WTC11 (cell line): Measurements from ENCODE around the gene RPS3. TPM values are rescaled to one million over a fixed set of nuclear protein-coding genes. Genes with fewer than 3 reads are reported as not detected.

ENCODE experiments used
- ATAC-seq: fragments of 200-7000 bp; cut with Tn5 transposase; 2 replicates; pipeline ENCODE4 v1.10.0; 2021; ENCODE audit warnings: mild to moderate bottlenecking, moderate library complexity
- CTCF ChIA-PET: fragments of 300-600 bp; sonication (Branson Sonifier 250); formaldehyde crosslinking; loops from one replicate; lab custom pipeline; 2021; ENCODE audit warnings: antibody characterized with exemption; lab: Charles Lee
- POLR2A ChIA-PET: fragments of 350-600 bp; sonication (Branson Sonifier 250); formaldehyde crosslinking; loops from one replicate; lab custom pipeline; 2021; ENCODE audit warnings: antibody characterized with exemption; lab: Charles Lee
- DNase-seq: peaks from one replicate; pipeline ENCODE4 v3.0.0; 2021; ENCODE audit warnings: low spot score
- H3K27ac Mint-ChIP-seq: 2 replicates; pipeline ENCODE4 v1.8.0; 2021; ENCODE audit warnings: mixed read lengths
- H3K27me3 Mint-ChIP-seq: 2 replicates; pipeline ENCODE4 v1.8.0; 2021; ENCODE audit warnings: low read depth, mild to moderate bottlenecking, moderate library complexity, mixed read lengths
- H3K36me3 Mint-ChIP-seq: 2 replicates; pipeline ENCODE4 v1.8.0; 2021; ENCODE audit warnings: mixed read lengths
- H3K4me1 Mint-ChIP-seq: 2 replicates; pipeline ENCODE4 v1.8.0; 2022; ENCODE audit warnings: mixed read lengths
- H3K4me3 Mint-ChIP-seq: 2 replicates; pipeline ENCODE4 v1.8.0; 2021; ENCODE audit warnings: mild to moderate bottlenecking, moderate library complexity, mixed read lengths
- H3K9me3 Mint-ChIP-seq: 2 replicates; pipeline ENCODE4 v1.8.0; 2021; ENCODE audit warnings: mixed read lengths
- ARID4B ChIP-seq: sonication (generic); formaldehyde crosslinking; IDR thresholded peaks from 2 replicates; pipeline ENCODE4 v1.8.0; 2023; ENCODE audit warnings: missing genetic modification reagents, mild to moderate bottlenecking, borderline replicate concordance
- E2F5 ChIP-seq: sonication (generic); formaldehyde crosslinking; IDR thresholded peaks from 2 replicates; pipeline ENCODE4 v1.8.1; 2022; ENCODE audit warnings: mild to moderate bottlenecking, moderate library complexity, missing genetic modification reagents
- EMX1 ChIP-seq: fragments of 250-450 bp; sonication (Bioruptor Pico); IDR thresholded peaks from 2 replicates; pipeline ENCODE4 v1.8.0; 2021; ENCODE audit warnings: mild to moderate bottlenecking
- FOXJ3 ChIP-seq: sonication (generic); formaldehyde crosslinking; IDR thresholded peaks from 2 replicates; pipeline ENCODE4 v1.9.0; 2021; ENCODE audit warnings: missing genetic modification reagents, mild to moderate bottlenecking, borderline replicate concordance
- GABPB1 ChIP-seq: sonication (generic); formaldehyde crosslinking; IDR thresholded peaks from 2 replicates; pipeline ENCODE4 v1.8.1; 2023; ENCODE audit warnings: mild to moderate bottlenecking, missing genetic modification reagents
- IRF2 ChIP-seq: sonication (generic); formaldehyde crosslinking; IDR thresholded peaks from 2 replicates; pipeline ENCODE4 v1.8.0; 2022; ENCODE audit warnings: low read depth, missing genetic modification reagents, borderline replicate concordance
- NFE2L1 ChIP-seq: sonication (generic); formaldehyde crosslinking; IDR thresholded peaks from 2 replicates; pipeline ENCODE4 v1.8.1; 2023; ENCODE audit warnings: missing genetic modification reagents
- OVOL2 ChIP-seq: fragments of 250-450 bp; sonication (Bioruptor Pico); IDR thresholded peaks from 2 replicates; pipeline ENCODE4 v1.9.0; 2021; ENCODE audit warnings: mild to moderate bottlenecking, borderline replicate concordance
- PRRX2 ChIP-seq: fragments of 250-450 bp; sonication (Bioruptor Pico); IDR thresholded peaks from 2 replicates; pipeline ENCODE4 v1.8.0; 2021; ENCODE audit warnings: mild to moderate bottlenecking
- TCF7 ChIP-seq: sonication (generic); formaldehyde crosslinking; IDR thresholded peaks from 2 replicates; pipeline ENCODE4 v1.8.0; 2022; ENCODE audit warnings: mild to moderate bottlenecking, low read depth, missing genetic modification reagents, moderate library complexity
- USF1 ChIP-seq: sonication (generic); formaldehyde crosslinking; IDR thresholded peaks from 2 replicates; pipeline ENCODE4 v1.8.0; 2022; ENCODE audit warnings: mild to moderate bottlenecking, missing genetic modification reagents
- ZBTB43 ChIP-seq: sonication (generic); formaldehyde crosslinking; IDR thresholded peaks from 2 replicates; pipeline ENCODE4 v1.8.1; 2023; ENCODE audit warnings: mild to moderate bottlenecking, missing genetic modification reagents
- ZMAT4 ChIP-seq: fragments of 250-450 bp; sonication (Bioruptor Pico); IDR thresholded peaks from 2 replicates; pipeline ENCODE4 v1.9.0; 2021; ENCODE audit warnings: mild to moderate bottlenecking
- ZNF121 ChIP-seq: sonication (generic); formaldehyde crosslinking; IDR thresholded peaks from 2 replicates; pipeline ENCODE4 v1.8.0; 2023; ENCODE audit warnings: missing genetic modification reagents
- ZSCAN18 ChIP-seq: fragments of 250-450 bp; sonication (Bioruptor Pico); IDR thresholded peaks from 2 replicates; pipeline ENCODE4 v2.1.2; 2022; ENCODE audit warnings: mild to moderate bottlenecking, moderate library complexity
- total RNA-seq: library from RNA; stranded (reverse); gene quantifications from 3 replicates; pipeline ENCODE4 v1.2.3, GENCODE V29; 2021

The RPS3 gene
- total RNA-seq, 1 experiment from 2014 or later: 3,967 TPM

- TF ChIP-seq ZSCAN18 (CRISPR knock-in tag) (peak; percentile 75; the same call in 1 of the 2 replicates), TCF7 (no peak), FOXJ3 (no peak), PRRX2 (CRISPR knock-in tag) (0 out of 2 replicates have a peak, but pooled peaks have one; percentile 37), IRF2 (no peak), ZMAT4 (CRISPR knock-in tag) (no peak)
These were observed 10.7 kb upstream of the RPS3 start (continued) for GRCh38 chr11:75388386-75389275.

- ChIA-PET CTCF (interaction anchor here (0.6 to 7.5 kb wide), 23 partner anchors 11 to 165 kb away, joined by 3 to 89 read pairs (median 6); partner anchors contain the start of gene GDPD5), POLR2A (no interaction called here)
- no peaks in the 10 kb centered on the region for H3K36me3 Mint-ChIP-seq
These were observed 10.1 kb upstream of the RPS3 start for GRCh38 chr11:75389276-75389605.

More at GRCh38 chr11:75389276-75389605, 10.1 kb upstream of the RPS3 start:
- Mint-ChIP-seq H3K27ac (no peak overlapping the region), H3K27me3 (peaks cover 2% of the 10 kb centered on the region; the same call in 1 of the 2 replicates), H3K9me3 (no peaks in the 10 kb centered on the region), H3K4me3 (no peak overlapping the region), H3K4me1 (peaks cover 14% of the 10 kb centered on the region)
- no peak for ATAC-seq
- no peak for DNase-seq
- TF ChIP-seq GABPB1 (CRISPR knock-in tag) (no peak), EMX1 (no peak), ZBTB43 (CRISPR knock-in tag) (no peak), ZNF121 (CRISPR knock-in tag) (no peak), USF1 (no peak), ARID4B (CRISPR knock-in tag) (no peak), NFE2L1 (CRISPR knock-in tag) (no peak), OVOL2 (CRISPR knock-in tag) (no peak), E2F5 (CRISPR knock-in tag) (no peak)
- TF ChIP-seq, all 79 proteins: peak for 0
